D341Med (cell line): Measurements from ENCODE around the gene NAP1L1.
A peak's percentile ranks its signal among the peaks of the same experiment; 100 is the strongest.

Source experiments
- DNase-seq: peaks from one replicate; pipeline ENCODE4 v3.0.0; 2012; ENCODE audit warnings: low spot score

NAP1L1 gene

GRCh38 chr12:76020731-76021672 is 63.5 kb downstream of the NAP1L1 start:
- DNase-seq: no peak

- DNase-seq: no peak
These were observed 64.2 kb downstream of the NAP1L1 start for GRCh38 chr12:76020281-76020680.

- no peak for DNase-seq
These were observed 65.8 kb downstream of the NAP1L1 start for GRCh38 chr12:76018672-76019071.

DNA sequence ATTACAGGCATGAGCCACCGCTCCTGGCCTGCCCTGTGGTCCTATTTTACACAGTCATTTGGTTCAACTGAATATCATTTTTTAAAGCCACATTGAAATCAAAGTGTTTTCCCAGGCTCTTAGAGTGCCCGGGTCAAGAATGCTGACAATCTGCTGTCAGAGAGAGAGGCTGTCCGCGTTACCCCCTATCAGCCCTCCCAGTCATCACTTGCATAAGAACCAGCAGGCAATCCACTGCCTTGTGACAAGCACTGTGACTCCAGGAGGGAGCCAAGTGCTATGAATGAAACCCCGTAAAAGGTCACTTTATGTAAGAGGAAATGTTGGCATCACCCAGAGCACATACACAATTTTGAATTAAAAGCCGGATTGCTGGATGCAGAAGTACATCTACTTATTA is 66.4 kb downstream of the NAP1L1 start:
- no peak for DNase-seq

GRCh38 chr12:76014007-76014406 is 70.5 kb downstream of the NAP1L1 start:
- DNase-seq: no peak

DNA sequence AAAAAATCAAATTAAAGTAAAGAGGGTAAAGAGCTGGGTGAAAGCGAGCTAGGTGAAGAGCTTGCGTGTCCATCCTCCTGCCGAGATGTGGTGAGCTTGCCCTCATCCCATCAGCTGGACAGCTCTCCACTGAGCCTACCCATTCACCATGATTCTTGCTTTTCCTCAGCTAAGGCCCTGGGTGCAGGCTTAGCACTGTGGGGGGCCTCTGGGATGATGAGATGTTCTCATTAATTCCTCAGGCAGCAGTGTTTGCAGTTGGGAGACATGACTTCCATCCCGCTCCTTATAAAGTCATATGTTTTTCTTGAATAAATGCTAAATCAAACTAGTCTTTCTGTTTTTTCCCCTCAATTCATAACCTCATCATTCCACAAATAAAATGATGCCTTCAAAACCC is 70.9 kb downstream of the NAP1L1 start:
- DNase-seq: no peak

- DNase-seq: no peak
These were observed 71.8 kb downstream of the NAP1L1 start for GRCh38 chr12:76012644-76013043.

DNA sequence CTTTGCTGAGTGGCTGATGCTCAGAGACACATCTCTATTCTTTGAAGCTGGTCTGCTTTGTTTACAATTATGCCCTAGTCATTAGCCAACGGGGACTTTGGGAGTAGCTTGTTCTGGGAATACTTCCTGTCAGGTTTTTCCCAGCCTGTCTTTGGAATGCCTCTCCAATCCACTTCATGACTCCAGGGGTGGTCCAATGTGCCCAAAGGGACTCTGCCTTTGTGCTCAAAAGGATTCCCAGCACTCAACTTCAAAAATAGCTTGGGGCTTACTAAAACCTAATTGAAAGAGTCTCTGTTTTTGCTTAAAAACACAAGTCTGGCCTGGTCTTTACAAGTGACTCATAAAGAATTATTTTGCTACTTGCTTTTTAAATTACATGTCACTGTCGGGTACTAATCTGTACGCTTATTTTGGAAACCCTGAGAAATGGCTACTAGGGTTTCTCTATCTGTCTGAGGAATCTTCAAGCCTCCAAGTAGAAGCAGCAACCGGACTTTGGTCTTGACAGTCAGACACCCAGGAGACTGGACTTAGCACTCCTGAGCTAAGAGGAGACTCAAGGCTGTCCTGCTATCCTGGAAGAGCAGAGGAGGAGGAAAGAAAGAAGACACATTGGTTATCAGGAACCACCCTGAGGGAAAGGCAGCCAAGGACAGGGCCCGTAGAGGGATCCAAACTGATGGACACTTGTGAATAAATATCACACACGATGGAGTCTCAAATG is 73.6 kb downstream of the NAP1L1 start:
- DNase-seq: no peak

DNA sequence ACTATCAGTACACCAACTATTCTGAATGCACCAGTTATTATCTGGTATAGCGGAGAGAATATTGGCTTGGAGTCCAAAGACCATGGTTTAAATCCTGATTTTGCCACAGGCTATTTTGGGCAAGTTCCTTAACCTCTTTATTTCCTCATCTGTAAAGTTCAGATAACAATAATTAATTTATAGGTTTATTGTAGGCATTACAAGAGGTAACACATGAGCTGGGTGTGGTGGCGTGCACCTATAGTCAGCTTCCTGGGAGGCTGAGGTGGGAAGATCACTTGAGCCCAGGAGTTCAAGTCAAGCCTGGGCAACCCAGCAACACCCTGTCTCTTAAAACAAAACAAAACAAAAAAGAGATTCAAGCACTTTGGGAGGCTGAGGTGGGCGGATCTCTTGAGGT is 76.1 kb downstream of the NAP1L1 start:
- DNase-seq: no peak

DNA sequence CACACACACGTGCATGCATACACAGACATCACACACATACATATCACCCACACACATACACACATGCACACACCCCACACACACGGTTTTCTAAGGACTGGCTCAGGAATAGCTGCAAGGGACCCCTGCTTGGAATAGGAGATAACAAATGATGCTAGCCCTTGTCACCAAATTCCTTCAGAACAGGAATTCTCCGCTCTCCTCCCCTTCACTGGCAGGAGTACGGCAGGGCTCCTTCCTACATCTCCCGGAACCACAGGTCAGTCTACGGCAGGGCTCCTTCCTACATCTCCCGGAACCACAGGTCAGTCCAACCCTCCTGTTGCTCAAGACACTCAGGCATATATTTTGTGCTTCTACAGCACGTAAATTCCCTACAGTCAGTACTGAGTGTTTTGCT is 76.8 kb downstream of the NAP1L1 start:
- no peak for DNase-seq

DNA sequence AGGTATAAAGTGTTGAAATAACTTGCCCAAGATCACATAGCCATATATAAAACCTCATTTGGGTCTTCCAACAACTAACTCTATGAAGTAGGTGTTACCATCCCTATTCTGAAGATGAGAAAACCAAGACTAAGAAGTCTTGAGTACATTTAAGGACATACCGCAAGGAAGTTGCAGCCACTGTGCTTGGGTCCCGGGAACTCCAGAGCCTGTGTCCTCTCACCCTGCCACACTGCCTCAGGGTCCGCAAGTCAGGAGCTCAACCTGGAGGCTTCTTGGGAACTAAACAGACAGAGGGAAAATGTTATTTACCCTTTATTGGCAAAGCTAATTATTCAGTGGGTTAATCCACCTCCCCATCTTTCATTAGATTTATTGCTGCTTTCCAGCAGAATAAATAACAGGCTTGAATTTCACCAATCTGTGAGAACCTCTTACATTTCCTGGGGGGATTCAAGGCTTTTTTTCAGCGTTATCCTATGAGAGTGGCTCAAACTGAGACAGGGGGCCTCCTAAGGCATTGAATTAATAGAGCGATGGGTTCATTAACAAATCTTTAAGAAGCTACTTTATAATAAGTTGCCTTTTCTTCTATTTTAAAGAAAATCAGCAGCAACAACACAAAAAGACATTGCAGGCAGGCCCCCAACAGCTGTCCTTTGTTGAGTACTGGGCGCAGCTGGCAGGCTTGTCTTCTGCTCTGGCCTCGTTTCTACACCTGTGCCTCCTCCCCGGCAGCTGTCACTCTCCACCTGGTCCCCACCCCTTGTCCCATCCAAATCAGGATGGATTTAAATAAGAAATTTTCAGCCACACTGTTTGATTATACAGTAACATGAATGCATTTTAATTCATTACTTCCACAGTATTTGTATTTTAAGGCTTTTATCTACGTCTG is 78.2 kb downstream of the NAP1L1 start:
- DNase-seq: peak; percentile 44

DNA sequence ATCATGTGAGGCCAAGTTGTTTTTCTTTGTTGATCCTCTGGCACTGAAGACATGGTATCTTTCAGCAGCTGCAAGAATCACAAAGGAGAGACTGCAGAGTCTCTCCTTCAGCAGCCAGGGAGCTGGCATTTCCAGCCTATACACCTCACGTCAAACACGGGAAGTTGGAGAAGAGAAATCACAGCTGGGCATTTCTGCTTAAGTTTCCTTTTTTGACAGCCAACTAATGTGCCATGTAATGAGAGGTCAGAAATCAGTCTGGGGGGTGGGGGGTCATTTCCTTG is 81.2 kb downstream of the NAP1L1 start:
- DNase-seq: no peak

- DNase-seq: no peak
These were observed 81.7 kb downstream of the NAP1L1 start for GRCh38 chr12:76002598-76003354.

GRCh38 chr12:75998292-75999063 is 86.0 kb downstream of the NAP1L1 start:
- DNase-seq: no peak

DNA sequence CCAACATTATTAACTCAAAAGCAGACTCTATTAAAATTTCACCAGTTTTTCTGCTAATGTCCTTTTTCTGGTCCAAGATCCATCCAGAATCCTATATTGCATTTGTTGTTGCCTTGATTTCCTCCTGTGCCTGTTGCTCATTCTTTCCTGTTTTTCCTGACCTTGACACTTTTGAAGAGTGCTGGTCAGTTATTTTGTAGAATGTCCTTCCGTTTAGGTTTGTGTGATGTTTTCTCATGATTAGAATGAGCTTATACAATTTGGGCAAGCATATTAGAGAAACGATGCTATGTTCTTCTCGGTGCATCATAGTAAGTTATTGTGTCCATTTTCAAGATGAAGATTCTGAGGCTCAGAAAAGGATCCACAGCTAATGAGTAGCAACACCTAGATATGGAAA is 86.8 kb downstream of the NAP1L1 start:
- no peak for DNase-seq

GRCh38 chr12:75996861-75997447 is 87.5 kb downstream of the NAP1L1 start:
- no peak for DNase-seq

- no peak for DNase-seq
These were observed 88.8 kb downstream of the NAP1L1 start for GRCh38 chr12:75995691-75996090.

- DNase-seq: no peak
These were observed 90.3 kb downstream of the NAP1L1 start for GRCh38 chr12:75994069-75994740.

DNA sequence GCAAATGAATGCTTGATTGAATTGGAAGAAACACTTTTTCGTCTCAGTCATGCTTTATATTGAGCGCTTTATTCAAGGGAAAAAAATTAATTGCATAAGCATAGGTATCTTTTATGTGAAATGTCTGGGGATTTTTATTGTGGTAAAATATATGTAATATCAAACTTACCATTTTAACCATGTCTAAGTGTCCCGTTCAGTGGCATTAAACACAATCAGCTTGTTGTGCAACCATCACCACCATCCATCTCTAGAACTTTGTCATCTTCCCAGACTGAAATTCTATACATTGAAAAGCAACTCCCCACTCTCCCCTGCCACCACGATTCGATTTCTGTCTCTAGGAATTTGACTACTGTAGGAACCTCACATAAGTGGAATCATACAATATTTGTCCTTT is 92.7 kb downstream of the NAP1L1 start:
- DNase-seq: no peak
